Activated T-helper 1 cell treated with anti-CD3 and anti-CD28 coated beads, Interleukin-2, amount 50 U/mL, for 16 hours (primary cell): ENCODE measurements around the gene RNF213.

Experiments used
- DNase-seq, 2 donors: peaks; one replicate each; pipeline ENCODE4 v3.0.0-alpha.2; 2020; ENCODE audit warnings: low read depth in 1 of 2, low spot score in 1 of 2

Gene RNF213

DNA sequence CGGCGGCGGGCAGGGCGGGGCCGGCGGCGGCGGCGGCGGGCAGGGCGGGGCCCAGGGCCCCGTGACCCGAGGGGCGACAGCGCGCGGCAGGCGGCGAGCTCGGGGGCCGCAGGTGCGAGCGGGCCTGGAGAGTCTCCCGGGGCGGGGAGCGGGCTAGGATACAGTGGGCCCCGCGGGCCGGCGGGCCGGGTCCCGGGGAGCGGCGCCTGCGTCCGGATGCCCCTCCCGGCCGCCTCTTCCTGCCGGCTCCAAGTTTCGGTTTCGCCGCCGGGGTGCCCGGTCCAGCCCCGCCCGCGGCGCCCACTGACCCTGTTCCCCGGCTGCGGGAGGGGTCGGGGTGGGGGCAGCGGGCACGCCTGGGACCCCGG, at the start of gene RNF213:
Gene RNF213 (plus strand): TSS at position 62 of the 368 bp plus-strand sequence. CDS start 2,830 bp downstream, outside the sequence.
- DNase-seq: peak in 1 of 2 donors; percentile 48

DNA sequence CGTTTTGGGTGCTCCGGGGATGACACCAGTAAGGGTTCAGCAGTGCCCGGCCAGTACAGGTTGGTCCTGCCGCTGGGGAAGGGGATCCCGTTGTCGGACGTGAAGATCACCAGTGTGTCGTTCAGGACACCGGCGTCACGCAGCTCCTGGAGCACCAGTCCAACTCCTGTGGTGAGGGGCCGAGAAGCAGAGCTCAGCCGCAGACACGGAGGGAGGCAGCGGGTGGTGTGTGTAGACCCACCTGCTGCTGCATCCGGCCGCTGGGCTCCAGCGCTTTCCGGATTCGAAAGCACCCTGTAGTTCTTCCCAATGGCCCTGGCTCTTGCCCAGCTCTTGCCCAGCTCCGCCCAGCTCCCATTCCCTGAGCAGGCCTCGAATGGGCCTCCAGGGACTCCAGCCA, 48.5 kb upstream of the RNF213 start:
- no peak for DNase-seq

DNA sequence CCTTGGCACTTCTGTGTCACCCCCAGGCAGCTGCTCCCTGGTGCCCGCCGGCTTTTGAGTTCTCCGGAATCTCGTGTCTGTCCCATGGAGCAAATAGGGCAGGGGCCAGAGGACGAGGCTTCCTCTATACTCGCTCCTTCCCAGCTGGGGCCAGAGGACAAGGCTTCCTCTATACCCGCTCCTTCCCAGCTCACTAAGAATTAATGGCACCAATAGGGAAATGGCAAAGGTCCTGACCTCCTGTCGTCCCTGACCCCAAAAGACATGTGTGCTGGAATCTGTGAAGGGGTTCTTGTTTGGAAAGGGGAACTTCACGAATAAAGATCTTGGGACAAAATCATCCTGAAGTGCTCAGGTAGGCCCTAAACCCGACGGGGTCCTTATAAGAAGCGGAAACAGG, 48.1 kb upstream of the RNF213 start:
- no peak for DNase-seq

DNA sequence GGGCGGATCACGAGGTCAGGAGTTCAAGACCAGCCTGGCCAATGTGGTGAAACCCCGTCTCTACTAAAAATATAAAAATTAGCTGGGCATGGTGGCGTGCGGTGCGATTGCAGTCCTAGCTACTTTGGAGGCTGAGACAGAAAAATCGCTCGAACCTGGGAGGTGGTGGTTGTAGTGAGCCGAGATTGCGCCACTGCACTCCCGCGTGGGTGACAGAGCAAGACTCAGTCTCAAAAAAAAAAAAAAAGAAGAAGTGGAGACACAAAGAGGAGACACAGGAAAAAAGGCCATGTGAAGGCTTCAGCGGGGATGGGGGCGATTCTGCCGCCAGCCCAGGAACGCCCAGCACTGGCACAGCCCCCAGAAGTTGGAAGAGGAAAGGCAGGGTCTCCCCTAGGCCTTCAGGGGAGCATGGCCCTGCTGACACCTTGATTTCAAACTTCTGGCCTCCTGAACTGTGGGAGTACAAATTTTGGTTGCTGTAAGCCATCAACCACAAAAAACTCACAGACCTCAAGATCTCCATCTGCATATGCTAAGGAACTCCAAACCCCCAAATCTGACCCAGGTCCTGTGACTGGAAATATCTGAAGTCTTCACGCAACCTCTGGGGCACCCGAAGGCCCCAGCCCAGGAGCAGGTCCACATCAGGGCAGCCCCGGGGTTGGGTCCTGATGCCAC, 47.5 kb upstream of the RNF213 start:
- no peak for DNase-seq

DNA sequence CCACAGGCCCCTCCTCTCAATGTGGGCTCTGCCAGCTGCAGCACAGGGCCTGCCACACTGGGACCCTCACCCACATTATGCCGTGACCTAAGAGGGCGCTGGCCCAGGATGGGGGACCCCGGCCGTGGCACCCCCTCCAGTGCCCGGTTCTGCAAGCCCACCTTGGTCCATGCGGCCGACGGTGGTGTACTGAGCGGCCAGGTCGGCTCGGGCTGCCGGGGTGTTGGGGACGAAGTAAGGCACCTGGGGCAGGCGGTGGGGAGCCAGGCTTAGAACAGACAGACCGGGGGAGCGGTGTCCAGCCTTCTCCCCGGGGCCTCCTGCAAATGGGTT, 47.0 kb upstream of the RNF213 start:
- DNase-seq: no peak

DNA sequence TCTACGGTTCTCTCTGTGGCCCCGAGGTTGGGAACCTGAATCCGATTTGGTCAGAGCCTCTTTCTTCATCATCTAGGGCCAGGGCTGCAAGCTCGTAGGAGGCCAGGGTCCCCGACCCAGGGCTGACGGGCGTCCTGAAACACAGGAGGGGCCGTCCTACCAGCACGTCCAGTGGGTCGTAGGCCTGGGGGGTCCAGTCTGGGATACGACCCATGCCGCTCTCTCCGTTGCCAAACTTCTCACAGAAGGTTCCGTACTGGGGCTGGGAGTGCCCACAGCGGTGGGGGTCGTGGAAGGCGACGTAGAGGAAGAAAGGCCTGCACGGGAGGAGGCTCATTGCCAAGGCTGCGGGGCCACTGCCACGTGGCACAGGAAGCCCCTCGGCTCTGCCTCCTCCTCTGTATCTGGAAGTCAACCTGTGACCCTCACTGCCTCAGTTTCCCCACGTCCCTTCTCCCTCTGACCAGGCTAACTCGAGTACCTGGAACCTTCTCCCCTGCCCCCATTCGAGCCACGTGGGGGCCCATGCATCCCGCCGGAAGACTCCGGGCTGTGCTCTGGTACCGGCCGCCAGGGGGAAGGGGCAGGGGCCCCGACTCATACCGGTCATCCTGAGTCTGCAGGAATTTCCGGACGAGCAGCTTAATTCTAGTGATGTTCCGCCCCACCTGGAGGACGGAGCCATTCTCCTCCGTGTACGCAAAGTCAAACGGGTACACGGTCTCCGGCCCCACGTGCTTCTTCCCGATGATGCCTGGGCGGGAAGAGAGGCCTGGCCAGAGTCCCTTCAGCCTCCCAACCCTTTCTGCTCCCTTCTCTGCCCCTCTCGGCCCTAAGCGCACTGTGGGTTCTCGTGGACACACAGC, 46.4 kb upstream of the RNF213 start:
- DNase-seq: no peak

DNA sequence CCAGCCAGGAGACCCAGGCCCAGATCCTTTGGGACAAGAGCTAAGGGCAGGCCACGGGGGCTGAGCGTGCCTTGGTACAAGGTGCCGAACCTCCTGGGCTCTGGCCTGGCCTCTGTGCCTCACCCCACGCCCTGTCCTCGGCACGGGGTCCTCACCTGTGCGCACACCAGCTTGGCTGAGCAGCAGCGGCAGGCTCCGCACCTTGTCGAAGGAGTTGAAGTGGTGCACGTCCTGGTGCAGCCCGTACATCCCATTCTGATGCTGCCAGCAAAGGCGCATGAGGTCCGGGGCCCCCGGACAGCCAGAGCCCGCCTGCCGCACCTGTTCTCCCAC, 45.8 kb upstream of the RNF213 start:
- no peak for DNase-seq

DNA sequence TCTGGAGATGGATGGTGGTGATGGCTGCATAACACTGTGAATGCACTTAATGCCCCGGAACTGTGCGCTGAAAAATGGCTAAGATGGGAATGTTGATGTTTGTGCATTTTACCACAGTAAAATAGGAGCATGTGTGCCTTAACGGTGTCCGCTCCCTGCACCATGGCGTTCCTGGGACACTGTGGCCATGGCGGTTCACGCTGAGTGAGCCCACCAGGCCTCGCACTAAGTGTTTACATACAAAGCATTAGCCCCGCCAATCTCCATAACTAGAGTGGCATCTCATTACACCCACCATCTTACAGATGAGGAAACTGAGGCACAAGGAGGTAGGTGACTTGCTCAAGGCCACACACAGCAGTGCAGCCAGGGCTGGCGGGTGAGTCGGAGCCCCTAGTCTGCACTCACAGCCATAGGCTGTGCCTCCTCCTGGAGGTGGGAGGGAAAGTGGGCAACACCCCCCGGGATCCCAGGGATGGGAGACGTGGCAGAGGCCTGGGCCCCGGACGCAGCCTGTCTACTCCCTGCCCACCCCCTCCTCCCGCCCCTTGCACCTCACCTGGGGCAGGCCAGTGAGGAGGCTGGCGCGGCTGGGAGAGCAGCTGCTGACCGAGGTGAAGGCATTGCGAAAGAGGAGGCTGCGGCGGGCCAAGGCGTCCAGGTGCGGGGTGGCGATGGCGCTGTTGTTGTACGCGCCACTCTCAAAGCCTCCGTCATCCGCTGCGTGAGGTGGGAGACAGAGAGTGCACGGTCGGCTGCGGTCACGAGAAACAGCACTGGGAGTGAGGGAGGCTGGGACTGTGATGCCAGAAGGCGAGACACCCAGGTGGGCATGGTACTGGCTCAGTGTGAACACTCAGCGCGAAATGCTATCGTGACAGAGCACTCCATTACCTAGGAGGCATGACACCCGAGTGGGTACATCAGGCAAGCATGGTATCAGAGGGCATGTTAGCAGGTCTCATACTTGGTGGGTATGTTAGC, 43.9 kb upstream of the RNF213 start:
- DNase-seq: no peak

DNA sequence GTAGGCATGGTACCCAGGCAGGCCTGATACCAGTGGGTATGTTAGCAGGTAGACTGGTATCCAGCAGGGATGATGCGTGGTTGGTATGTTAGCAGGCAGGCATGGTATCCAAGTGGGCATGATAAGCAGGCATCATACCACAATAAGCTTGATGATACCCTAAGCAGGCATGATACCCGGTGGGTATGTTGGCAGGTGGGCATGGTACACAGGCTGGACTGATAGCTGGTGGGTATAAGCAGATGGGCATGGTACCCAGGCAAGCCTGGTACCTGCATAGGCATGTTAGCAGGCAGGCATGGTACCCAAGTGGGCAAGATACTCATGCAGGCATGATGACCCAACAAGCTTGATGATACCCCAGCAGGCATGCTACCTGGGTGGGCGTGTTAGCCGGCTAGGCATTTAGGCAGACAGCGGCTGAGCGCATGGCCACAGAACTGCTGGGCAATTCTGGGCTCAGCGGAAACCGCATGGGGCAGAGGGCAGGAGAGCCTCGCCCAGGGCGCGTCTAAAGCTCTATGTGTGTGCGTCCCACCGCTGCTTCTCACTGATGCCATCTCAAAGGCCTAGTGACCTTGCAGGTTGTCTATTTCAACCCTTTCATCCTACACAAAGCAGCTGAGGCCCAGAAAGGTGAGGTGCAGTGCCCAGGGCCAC, 42.8 kb upstream of the RNF213 start:
- no peak for DNase-seq

DNA sequence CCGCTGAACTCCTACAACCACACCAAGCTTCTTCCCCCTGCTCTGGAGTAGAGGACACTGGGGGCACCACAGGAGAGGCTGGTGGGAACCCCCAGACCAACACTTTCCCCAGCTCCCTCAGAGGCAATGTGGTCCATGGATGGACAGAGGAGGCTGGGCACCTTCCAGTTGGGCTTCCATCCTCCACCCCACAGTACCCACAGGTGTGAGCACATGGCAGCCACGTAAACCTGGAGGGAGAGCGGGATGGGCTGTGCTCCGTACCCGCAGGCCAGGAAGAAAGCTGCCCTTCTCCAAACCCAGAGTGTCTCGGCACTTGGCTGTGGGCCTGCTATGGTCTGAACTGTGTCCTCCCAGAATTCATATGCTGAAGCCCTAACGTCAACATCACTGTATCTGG, 42.3 kb upstream of the RNF213 start:
- no peak for DNase-seq

DNA sequence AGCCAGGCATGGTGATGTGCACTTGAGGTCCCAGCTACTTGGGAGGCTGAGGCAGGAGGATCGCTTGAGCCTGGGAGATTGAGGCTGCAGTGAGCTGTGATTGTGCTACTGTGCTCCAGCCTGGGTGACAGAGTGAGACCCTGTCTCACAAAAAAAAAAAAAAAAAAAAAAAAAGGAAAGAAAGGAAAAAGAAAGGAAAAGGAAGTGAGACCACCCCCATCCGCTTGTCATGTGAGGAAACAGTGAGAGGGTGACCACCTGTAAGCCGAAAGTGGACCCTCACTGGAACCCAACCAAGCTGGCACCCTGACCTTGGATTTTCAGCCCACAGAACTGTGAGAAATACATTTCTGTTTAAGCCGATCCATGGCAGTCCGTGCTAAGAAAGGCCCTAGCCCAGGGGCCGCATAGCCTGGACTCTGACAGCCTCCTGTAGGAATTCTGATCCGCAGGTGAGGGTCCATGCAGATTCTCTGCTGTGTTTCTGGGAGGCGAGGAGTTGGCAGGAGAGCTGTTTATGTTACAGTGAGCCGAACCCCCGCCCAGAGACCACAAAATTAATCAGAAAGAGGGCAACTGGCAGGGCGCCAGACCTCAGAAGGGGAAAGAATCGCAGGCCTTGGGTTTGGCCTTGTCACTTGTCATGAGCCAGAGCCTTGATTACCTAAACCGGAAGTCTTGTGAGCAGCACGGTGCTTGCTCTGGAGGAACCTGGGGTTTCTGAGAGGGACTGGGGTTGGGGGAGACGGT, 41.5 kb upstream of the RNF213 start:
- peak; percentile 90 to 96 for DNase-seq

DNA sequence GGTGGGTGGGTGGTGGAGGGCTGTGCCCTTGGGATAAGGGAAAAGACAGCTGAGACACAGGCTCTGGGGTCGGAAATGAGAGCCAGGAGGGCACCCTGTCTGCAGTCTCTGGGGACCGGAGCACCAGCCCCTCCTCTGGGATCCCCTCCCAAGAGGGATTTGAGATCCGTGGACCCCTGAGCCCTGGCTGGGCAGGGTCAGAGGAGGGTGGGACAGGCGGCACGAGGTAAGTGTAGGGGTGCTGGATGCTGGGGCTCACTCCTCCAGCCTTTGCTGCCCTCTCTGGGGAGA, 40.9 kb upstream of the RNF213 start:
- DNase-seq: no peak

DNA sequence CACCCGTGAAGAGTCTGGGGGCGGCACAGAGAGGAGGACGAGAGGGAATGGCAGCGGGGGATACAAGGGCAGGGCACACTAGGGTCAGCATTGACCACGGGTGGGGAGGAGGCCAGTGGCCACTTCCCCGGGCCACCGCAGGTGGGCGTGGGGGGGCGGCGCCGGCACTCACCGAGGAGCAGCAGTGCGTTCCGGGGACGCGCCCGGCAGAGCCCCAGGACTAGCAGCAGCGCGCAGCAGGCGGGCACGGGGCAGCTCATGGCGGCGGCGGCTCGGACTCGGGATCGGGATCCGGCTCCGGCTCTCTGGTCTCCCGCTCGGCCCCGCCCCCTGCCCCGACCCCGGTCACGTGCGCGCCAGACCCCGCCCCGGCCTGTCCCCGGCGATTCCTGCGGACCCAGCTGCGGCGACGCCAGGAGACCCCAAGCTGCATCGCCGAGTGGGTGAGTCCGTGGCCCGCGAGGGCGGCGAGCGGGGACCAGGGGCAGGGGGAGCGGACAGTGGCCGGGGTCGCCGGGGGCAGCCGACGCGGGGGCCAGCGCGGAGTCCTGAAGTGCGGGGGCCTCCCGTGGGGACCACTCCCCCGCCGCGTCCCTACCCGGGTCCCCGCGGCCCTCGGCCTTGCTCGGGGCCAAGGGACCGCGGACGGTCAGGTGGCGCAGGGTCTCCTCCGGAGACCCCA, 40.5 kb upstream of the RNF213 start, which contains the start of the genes SGSH and SLC26A11:
Gene SGSH (minus strand): TSS at position 280 of the 682 bp plus-strand sequence. CDS start 20 bp downstream, at position 260.
Gene SLC26A11 (plus strand): TSS at position 374 of the 682 bp plus-strand sequence. CDS start 1,134 bp downstream, outside the sequence.
- DNase-seq: peak; percentile 40 to 47

DNA sequence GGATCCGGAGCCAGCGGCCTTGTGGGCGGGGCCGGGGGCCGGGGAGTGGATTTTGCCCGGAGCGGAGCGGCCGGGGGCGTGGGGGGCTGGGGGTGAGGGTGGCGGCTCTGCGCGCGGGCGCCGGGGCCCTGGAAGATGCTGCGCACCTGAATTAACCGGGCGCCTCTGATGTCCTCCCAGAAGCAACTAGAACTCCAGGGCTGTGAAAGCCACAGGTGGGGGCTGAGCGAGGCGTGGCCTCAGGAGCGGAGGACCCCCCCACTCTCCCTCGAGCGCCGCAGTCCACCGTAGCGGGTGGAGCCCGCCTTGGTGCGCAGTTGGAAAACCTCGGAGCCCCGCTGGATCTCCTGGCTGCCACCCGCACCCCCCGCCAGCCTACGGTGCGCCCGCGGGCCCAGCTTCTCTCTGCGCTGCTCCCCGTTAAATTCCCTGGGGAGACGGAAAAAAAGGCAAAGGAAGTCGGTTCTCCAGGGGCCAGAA, 39.9 kb upstream of the RNF213 start:
- no peak for DNase-seq

DNA sequence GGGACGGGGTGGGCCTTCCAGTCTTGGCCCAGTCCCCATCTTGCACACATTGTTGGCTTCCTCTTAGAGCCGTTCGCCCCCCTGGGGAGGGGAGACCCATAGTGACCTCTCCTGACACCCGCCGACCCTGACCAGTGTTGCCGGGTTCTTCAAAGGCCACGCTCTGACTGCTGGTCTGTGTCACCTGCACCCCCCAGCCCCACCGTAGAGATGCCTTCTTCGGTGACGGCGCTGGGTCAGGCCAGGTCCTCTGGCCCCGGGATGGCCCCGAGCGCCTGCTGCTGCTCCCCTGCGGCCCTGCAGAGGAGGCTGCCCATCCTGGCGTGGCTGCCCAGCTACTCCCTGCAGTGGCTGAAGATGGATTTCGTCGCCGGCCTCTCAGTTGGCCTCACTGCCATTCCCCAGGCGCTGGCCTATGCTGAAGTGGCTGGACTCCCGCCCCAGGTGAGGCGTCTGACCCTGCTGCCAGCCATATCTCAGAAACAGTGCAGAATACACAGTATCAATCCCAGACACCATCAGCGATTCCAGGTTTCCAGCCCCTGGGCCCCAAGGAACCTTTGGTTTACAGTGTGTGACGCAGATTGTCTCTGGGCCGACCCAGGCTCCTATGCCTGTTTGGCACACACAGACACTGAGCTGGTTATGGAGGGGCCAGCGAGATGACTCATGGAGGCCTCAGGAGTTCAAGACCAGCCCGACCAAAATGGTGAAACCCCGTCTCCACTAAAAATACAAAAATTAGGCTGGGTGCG, 39.1 kb upstream of the RNF213 start:
- DNase-seq: no peak

DNA sequence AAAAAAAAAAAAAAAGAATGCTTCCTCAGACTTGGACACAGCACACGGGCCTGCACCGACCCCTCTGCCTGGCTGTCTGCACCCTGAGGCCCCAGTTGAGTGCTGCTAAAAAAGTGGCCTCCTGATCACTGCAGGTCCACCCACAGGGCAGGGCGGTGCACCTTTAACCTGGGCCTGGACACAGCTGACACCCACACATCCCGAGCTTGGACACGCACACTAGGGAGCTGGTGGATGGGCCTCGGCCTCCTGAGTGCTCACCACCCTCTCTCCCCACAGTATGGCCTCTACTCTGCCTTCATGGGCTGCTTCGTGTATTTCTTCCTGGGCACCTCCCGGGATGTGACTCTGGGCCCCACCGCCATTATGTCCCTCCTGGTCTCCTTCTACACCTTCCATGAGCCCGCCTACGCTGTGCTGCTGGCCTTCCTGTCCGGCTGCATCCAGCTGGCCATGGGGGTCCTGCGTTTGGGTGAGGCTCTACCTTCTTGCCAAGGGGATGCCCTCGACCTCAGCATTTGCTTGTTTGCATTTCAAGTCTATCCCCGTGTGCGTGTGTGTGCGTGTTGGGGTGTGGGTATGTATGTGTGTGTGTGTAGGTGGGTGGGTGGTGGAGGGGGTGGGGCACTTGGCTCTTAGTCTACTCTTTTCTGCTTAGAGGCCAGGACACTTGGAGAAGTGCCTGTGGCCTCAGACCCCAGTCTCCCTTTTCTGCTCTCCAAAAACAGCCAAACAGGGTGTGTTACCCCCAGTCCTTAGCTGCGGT, 38.1 kb upstream of the RNF213 start:
- no peak for DNase-seq

DNA sequence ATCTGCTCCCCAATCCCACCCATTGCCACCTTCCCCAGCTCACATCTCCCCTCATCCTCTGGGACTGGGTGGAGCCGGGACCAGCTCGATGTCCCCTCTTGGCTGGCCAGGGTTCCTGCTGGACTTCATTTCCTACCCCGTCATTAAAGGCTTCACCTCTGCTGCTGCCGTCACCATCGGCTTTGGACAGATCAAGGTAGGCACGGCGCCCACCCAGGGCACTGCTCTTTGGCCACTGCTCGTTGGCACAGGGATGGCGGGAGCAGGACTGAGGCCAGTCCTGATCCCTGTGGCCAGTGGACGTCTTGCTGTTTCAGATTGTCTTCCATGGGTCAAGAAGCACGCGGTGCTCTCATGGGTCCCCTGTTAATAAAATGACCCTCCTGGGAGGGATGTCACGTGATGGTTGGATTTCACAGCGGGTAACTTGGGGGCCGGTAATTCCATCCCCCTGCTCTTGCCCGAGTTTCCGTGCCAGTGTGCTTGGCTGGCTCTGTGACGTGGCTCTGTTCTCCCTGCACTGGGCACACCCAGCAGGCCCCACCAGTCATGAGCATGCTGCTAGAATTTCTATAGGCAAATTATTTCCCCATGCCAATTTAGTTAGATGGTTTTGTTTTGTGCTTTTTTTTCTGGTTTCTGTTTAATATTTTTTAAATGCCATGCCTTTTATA, 37.4 kb upstream of the RNF213 start:
- no peak for DNase-seq
